Activated CD4-positive, alpha-beta T cell treated with anti-CD3 and anti-CD28 coated beads for 24 hours (primary cell): ENCODE data around the gene DVL3.
"Not testable (repeated sequence)": the region's sequence is repeated elsewhere in the genome, so short reads cannot be mapped to it uniquely, and the experiment has no call there.

ENCODE experiments used
- DNase-seq, 2 donors: peaks; one replicate each; pipeline ENCODE4 v3.0.0-alpha.2; 2020; ENCODE audit warnings: low read depth in 2 of 2

Gene DVL3

DNA sequence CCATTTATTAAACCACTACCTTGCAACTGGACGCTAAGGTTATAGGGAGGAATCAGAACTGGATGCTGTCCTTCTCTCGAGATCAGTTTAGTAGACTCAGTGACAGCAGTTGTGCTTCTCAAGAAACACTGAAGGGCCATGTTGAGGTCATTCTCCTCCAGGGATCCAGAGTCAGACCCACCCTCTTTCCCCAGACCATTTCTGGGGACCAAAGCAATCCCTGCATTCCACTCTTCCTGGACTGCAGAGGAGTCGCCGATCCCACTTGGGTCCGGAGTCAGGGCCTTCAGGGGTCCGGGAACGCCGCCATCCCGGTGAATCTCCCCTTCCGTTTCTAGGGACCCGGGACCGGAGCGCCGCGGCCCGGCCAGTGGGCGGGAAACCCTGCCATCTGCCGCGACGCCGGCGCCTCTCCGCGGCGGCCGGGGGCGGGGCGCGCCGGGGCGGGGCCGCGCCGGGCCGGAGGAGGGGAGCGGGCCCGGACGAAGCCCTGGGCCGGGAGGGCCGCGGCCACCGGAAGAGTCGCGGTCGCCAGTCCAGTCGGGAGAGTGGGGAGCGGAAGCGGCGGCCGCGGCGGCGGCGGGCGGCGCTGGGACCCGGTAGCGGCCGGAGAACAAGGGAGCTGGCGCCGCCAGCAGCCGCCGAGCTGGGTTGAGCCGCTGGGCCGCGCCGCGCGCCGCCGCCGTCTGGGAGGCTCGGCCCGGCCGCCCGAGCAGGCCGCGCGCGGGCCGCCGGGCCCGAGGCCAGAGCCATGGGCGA is at the start of gene DVL3:
Gene DVL3 (plus strand): TSS at position 493 of the 759 bp plus-strand sequence. CDS start 259 bp downstream, at position 752.
- peak; percentile 13 to 15 for DNase-seq

DNA sequence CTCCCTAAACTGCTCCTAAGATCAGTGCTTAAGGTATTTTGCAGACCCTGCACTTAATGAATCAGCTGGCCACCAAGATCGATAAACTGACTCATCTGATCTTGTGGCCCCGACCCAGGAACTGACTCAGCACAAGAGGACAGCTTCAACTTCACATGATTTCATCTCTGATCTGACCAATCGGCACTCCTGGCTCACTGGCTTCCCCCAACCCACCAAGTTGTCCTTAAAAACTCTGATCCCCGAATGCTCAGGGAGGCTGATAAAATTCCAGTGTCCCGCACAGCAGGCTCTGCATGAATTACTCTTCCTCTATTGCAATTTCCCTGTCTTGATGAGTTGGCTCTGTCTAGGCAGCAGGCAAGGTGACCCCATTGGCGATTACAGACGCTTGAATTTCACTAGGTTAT is 44.9 kb upstream of the DVL3 start:
- DNase-seq: no peak

GRCh38 chr3:184116017-184116416 is 39.2 kb upstream of the DVL3 start:
- no peak for DNase-seq

DNA sequence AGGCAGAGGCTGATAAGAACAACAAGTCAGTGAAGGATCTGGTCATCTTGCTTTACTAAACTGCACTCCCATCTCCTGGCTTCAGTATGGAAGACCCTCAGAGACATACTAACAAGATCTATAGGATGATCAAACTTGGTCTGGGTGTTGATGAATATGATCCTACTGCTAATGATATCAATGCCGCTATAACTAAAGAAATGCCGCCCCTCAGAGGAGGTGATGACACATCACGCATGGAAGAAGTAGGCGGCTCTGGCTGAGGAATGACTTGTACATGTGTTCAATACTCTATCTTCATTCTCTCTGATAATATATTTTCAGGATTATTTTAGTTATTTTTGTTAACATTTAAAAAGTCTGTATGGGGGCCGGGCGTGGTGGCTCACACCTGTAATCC is 37.5 kb upstream of the DVL3 start:
- no peak for DNase-seq

DNA sequence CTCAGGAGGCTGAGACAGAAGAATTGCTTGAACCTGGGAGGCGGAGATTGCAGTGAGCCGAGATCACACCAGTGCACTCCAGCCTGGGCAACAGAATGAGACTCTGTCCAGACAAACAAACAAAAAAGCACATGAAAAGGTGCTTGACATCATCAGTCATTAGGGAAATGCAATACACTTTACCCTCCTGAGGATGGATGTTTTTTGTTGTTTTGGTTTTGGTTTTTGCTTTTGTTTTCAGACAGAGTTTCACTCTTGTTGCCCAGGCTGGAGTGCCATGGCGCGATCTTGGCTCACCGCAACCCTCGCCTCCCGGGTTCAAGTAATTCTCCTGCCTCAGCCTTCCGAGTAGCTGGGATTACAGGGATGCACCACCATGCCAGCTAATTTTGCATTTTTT is 34.1 kb upstream of the DVL3 start:
- DNase-seq: not testable (repeated sequence)

- DNase-seq: no peak
Measured at GRCh38 chr3:184126006-184126405, 29.2 kb upstream of the DVL3 start.

- no peak for DNase-seq
Measured at GRCh38 chr3:184129012-184129411, 26.2 kb upstream of the DVL3 start.

- DNase-seq: no peak
Measured at GRCh38 chr3:184132945-184133344, 22.2 kb upstream of the DVL3 start.

DNA sequence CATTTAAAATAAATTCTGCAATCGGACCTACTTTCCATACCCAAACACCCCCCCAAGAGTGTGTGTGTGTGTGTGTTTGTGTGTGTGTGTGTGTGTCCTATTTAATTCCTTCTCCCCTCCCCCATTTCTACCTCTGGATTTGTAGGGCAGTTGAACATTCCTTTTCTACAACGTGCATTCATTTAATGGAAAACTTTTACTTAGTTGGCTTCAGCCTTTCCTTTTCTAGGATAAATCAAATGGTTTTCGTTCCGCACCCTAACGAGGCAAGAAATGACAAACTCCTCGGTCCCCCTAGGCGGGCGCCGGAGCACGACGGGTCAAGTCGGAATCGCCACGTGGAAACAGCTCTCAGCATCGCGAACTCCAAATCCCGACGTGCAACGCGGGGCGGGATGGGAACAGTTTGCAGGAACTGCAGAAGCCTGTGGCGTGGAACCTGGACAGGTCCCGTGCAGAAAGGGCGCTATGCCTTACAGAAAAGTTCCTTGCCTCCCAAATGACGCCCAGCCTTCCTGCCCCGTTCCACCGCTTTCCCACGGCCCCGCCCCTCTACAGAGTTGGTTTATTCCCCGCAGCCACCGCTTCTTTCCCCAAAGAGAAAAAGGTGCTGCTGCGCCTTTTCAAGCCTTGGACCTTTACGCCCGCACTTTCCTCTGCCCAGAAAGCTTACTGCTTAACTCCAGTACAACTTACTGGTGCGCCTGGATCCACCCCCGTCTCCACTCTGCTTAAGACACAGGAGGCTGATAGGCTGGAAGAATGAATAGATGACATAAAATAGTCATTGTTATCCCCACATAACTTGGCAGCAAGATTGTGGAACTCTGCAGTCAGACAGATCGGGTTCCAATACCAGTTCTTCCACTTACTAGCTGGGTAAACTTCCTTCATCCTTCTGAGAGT is 21.1 kb upstream of the DVL3 start:
- DNase-seq: peak; percentile 46 to 57

DNA sequence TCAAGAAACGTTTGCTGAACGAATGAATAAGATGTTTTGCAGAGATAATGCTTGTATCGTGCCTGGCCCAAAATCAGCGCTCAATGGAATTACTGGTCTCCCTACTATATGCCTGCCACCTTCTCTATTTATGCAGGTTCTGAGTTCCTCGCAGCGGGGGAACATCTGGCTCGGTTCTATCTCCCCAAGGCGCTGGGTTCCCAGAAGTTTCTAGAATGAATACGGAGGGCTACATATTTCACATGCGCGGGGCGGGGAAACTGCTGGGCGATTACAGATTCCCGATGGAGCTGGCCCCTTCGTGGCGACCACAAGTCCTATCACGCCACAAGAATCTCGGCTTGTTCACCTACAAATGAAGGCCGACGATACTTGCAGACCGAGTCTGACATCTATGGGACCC is 20.4 kb upstream of the DVL3 start:
- DNase-seq: no peak

DNA sequence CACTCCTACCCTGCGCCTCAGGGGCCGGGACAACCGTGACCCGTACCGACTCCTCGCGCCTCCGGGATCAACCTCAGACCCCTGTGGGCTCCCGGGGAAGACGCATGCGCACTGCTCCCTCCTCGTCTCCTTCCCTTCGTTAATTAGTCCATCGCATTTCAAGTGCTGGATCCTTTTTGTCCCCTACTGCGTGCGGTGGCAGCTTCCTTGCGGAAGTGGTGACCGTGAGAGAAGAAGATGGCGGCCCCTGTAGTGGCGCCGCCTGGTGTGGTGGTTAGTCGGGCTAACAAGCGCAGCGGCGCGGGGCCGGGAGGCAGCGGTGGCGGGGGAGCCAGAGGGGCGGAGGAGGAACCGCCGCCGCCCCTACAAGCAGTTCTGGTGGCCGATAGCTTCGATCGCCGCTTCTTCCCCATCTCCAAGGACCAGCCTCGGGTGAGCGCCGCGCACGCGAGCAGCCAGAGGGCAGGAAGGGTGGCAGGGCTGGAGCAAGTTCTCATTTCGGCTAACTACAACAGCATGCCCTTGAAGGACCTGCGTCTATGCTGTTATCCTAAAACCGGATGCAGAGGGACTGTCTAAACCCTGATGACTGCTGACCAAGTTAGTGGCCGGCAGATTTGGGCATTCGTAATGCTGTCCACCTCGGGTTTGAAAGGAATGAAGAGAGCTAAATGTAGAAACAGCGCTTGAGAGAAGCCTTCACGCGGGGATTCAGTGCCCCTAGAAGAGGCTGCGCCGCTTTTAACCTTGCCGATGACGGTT is 19.8 kb upstream of the DVL3 start, which contains the start of gene EIF2B5:
Gene EIF2B5 (plus strand): TSS at position 210 of the 762 bp plus-strand sequence. CDS start 28 bp downstream, at position 238.
- peak; percentile 71 to 79 for DNase-seq

DNA sequence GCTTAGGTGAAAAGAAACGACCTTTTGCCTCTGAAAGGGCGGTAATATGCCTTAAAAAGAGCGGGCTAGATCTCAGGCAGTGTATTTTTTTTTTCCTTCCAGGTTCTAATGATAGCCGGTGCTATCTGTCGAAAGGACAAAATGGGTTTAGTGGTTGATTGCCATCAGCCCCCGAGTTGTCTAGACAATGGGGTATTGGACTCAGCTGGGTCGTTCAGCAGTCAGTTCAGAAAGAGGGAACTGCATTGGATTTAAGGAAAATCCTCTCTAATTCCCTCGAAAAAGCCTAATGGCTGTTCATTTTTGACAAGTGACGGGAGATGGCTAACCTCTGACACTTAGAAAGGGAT is 19.3 kb upstream of the DVL3 start:
- no peak for DNase-seq

DNA sequence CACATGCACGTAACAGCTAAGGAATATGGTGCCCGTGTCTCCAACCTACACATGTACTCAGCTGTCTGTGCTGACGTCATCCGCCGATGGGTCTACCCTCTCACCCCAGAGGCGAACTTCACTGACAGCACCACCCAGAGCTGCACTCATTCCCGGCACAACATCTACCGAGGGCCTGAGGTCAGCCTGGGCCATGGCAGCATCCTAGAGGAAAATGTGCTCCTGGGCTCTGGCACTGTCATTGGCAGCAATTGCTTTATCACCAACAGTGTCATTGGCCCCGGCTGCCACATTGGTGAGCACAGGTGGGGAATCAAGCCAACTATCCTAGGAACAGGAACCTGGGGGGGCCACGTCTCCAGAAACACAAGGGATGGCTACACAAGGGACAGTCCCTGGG is 14.7 kb upstream of the DVL3 start:
- DNase-seq: no peak

DNA sequence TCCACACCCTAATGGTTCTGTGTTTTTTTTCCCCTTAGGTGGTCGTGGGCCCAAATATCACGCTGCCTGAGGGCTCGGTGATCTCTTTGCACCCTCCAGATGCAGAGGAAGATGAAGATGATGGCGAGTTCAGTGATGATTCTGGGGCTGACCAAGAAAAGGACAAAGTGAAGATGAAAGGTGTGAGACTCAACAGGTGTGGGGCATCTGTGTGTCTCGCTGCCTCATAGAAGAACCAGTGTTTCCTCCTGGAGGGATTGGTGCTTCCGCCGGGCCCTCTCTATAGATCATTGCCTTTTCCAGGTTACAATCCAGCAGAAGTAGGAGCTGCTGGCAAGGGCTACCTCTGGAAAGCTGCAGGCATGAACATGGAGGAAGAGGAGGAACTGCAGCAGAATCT is 13.0 kb upstream of the DVL3 start:
- DNase-seq: no peak

DNA sequence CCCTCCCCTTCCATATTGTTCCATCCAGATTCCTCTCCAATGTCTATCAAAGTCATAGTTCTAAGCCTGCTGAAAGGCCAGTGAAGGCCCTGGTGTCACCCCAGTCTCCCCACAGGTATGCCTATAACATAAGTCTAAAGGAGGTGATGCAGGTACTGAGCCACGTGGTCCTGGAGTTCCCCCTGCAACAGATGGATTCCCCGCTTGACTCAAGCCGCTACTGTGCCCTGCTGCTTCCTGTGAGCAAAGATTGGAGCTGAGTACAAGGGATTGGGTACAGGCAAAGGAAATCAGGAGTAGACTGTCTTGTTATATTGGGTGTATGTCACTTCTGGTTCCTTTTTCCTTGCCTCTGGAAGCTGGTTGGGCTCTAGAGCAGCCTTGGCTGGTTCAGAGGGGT is 11.8 kb upstream of the DVL3 start:
- DNase-seq: no peak

- DNase-seq: no peak
Measured at GRCh38 chr3:184144505-184144904, 10.7 kb upstream of the DVL3 start.

GRCh38 chr3:184145111-184145524 is 10.1 kb upstream of the DVL3 start:
- no peak for DNase-seq

GRCh38 chr3:184145751-184146270 is 9.4 kb upstream of the DVL3 start:
- no peak for DNase-seq

DNA sequence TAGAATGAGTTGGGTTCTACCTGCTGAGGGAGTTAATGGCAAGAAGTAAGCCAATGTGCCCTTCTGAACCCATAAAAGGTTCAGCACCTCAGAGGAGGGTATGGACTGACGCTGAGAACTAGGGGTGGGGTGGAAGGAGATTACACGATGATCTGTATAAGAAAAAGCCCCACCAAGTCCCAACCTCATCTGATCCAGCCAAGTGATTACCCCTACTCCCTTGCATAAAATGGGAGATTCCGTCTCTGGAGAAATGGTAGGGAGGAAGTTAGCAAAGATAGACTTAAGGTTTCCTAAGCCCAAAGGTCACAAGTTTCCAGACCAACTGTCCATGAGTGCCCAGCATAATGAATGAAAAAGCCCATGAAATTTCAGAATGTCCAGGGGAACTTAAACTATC is 7.1 kb upstream of the DVL3 start:
- no peak for DNase-seq

- DNase-seq: no peak
Measured at GRCh38 chr3:184149123-184149522, 6.1 kb upstream of the DVL3 start.

GRCh38 chr3:184149770-184150169 is 5.4 kb upstream of the DVL3 start:
- not testable (repeated sequence) for DNase-seq
